NCI-H128 (cell line): ENCODE data around the gene SPANXN2.
"Not testable (repeated sequence)": the region's sequence is repeated elsewhere in the genome, so short reads cannot be mapped to it uniquely, and the experiment has no call there.

ENCODE experiments used
- DNase-seq: peaks from one replicate; lab custom pipeline; 2025; ENCODE audit not compliant: unreplicated experiment; lab: John Stamatoyannopoulos, UW

The SPANXN2 gene, protein sequence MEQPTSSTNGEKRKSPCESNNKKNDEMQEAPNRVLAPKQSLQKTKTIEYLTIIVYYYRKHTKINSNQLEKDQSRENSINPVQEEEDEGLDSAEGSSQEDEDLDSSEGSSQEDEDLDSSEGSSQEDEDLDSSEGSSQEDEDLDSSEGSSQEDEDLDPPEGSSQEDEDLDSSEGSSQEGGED

DNA sequence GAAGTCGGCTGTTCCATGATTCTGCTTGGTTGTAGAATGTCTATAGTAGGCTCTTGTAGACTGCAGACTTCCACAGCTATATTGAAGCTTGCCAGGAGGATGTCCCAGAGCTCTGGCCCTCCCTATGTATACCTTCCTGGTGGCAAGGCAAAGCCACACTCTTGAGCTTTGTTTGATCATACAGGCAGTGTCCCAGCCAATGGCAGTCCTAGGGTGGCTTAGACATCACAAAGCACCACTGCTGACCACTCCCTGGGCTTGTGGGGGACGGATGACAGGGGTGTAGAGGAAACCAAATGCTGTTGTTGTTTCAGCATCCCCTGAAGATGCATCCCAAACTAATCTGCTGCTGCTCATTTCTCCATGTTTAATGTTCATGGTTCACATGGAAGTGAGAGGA is at the start of gene SPANXN2:
Gene SPANXN2, minus strand, starts transcription at position 101 of the 400 bp plus-strand sequence. Its CDS starts 84 bp downstream, at position 17.
- DNase-seq: not testable (repeated sequence)

DNA sequence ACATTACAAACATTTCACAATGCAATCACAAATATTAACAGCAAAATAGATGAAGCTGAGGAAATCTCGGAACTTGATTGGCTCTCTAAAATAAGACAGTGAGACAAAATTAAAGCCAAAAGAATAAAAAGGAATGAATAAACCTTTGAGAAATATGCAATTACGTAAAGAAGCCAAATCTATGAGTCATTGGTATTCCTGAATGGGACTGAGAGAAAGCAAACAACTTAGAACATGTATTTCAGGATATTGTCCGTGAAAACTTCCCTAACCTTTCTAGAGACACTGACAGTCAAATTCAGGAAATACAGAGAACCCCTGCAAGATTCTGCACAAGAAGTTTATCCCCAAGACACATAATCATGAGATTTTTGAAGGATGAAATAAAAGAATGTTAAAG is 48.4 kb upstream of the SPANXN2 start:
- no peak for DNase-seq

DNA sequence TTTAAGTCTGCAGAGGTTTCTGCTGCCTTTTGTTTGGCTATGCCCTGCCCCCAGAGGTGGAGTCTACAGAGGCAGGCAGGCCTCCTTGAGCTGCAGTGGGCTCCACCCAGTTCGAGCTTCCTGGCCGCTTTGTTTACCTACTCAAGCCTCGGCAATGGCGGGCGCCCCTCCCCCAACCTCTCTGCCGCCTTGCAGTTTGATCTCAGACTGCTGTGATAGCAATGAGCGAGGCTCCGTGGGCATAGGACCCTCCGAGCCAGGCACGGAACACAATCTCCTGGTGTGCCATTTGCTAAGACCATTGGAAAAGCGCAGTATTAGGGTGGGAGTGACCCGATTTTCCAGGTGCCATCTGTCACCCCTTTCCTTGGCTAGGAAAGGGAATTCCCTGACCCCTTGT is 47.2 kb upstream of the SPANXN2 start:
- not testable (repeated sequence) for DNase-seq

DNA sequence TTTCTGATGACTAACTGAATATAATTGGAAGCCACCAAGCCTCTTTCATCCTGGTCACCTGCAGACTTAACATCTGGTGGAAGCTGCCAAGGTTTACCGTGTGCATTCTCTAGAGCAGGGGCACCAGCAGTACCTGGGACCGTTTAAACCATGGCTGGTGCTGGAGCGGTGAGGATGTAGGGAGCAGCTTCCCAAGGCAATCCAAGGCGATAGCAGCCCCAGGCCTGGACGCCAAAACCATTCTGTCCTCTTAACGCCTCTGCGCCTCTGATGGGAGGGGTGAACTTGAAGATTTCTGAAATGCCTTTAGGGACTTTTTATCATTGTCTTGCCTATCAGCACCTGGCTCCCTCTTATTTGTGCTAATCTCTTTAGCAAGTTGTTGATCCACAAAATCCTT is 37.3 kb upstream of the SPANXN2 start:
- no peak for DNase-seq

DNA sequence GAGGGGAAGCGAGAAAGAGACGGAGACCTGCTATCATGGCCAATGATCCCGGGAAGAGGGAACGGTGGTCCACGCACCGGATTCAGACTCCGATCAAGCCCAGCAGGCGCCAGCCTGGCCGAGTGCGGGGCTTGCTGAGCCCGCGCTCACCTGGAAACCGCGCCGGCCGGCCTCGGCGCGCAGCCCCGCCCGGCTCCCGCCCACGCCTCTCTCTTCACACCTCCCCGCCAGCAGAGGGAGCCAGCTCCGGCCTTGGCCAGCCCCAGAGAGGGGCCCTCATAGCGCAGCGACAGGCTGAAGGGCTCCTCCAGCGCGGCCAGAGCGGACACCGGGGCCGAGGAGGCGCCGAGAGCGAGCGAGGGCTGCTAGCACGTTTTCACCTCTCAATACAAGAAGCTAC is 36.8 kb upstream of the SPANXN2 start:
- DNase-seq: no peak

DNA sequence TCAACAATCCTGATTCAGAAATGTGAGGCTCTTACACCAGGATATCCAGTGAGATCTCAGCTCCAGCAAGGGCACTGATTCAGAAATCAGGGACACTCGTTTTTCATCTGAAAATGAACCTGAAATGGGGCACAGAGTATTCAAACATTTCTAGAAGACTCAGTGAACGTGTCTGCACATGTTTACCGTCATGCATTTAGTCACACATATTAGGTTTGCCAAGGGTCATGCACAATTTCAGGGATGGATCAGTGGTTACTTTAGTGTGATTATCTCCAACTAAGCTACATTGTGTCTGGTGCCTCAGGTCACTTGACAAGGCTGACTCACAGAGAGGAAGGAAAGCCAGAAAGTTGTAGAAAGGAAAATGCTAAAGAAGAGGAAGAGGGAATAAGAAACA is 33.6 kb upstream of the SPANXN2 start:
- DNase-seq: no peak

DNA sequence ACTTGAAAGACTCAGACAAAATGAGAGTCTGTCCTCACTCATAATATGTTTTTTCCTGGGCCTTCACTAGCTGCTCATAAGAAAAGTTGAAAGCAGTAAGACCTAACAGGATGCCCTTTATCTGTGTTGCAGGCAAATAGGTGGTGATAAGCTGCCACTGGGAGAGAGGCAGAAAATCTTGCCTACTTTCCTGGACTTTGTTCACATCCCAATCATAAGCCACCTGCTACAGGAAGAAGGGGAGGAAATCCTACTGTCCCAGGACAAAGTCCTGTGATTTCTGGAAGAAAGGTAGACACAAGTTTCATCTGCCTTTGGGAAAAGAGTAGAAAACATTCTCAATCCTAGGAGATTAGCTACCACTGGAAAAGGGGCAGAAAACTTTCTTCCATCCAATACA is 13.3 kb upstream of the SPANXN2 start:
- DNase-seq: no peak

DNA sequence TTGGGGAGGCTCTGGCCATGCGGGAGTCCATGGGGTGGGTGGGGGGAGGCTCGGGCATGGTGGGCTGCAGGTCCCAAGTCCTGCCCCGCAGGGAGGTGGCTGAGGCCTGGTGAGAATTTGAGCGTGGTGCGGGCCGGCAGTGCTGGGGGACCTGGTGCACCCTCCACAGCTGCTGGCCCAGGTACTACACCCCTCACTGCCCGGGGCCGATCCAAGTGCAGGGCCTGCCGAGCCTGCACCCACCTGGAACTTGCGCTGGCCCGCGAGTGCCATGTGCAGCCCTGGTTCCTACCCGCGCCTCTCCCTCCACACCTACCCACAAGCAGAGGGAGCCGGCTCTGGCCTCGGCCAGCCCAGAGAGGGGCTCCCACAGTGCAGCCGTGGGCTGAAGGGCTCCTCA is 5.7 kb upstream of the SPANXN2 start:
- no peak for DNase-seq

DNA sequence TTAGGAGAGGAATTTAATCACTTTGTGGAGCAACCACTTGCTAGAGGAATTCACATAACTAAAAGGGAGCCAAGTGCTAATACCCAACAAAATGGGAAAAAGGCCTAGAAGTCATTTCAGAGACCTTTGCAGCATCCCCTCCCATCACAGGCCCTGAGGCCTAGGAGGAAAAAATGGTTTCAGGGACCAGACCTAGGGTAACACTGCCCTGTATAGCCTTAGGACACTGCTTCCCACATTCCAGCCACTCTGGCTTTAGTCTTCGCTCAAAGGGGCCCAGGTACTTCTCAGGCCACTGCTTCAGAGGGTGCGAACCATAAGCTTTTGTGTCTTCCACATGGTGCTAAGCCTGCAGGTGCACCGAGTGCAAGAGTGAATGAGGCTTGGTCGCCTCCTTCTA is 19.1 kb downstream of the SPANXN2 start:
- no peak for DNase-seq

DNA sequence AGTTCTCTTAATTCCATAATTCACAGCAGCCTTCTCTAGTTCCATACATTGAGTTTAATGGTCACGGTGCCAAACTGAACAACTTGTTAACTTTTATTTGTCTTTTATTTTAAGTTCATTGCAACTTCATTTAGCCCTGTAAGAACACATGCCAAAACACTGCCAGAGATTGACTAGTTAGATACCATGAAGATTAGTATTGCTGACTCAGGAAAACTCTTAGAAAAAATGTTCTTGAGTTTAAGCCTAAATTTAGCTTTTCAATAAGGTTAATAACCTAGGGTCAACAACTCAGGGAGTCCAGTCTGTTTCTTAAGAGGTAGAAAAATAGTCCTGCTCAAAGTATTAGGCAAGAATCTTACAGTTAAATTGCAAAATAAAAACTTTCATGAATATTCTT is 25.7 kb downstream of the SPANXN2 start:
- no peak for DNase-seq

DNA sequence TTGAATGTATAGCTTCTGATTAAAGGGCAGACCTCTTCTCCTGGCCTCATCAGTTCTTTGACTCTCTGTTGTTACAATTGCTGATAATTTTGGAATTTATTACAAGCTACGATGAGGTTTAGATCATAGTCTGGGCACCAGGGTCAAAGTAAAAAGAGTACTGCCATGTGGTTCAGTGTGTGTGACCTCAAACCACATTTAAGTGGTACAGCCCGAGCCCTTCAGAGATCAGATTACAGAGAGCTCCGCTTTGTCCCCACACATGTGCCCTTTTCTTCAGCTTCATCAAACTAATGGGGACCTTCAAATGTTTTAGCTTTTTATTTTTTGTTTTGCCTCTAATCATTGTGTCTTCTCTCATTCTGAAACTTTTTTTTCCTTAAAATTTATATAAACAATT is 37.1 kb downstream of the SPANXN2 start:
- no peak for DNase-seq

DNA sequence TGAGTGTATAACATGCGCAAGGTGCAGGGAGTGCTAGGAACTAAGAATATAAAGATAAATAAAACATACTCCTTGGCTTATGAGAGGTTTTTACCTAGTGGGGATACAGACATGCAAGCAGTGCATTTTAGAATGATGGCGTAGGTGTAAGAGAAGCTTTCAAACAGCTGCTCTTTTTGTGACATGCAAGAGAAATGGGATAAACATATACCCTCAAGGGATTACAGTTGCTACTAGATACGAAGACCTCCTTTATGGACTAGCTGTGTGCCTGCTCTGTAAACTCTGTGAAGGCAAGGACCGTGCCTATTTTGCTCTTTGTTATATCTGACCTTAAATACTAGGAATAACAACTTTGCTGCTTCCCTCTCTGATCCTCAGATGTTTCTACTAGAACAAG is 45.6 kb downstream of the SPANXN2 start:
- no peak for DNase-seq

DNA sequence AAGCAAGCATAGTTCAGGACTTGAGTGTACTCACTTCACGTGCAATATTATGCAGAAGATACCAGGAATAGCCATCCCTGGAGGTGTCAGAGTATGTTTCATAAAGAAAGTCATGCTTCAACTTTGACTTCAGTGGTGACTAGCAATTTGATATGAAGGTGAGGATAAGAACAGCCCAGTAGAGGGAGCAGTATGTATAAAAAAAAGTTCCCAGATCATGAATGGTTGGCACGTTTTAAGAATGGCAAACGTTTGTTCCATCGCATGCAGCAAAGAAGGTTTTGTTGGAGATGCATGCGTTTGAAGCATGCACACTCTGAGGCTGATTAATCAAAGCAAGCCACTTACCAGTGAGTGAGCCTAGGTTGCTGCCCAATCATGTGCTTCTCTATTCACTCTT is 51.2 kb downstream of the SPANXN2 start:
- no peak for DNase-seq

DNA sequence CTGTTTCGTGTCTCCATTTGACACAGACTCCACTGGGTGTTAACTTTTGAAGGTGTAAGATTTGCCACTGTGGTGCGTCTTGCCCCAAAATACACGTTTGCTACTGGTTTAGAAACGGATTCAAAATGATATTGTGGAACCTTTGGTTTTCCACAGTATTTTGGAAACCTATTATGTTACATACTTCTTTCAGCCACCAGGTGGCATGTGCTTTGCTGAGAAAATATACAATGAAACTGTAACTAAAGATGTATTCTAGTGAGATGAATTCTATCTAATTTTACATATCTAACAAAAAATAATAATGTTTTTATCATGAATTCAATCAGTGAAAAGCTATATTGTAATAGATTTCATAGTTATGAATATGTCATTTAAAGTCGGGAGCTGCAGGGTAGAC is 56.2 kb downstream of the SPANXN2 start:
- DNase-seq: no peak

DNA sequence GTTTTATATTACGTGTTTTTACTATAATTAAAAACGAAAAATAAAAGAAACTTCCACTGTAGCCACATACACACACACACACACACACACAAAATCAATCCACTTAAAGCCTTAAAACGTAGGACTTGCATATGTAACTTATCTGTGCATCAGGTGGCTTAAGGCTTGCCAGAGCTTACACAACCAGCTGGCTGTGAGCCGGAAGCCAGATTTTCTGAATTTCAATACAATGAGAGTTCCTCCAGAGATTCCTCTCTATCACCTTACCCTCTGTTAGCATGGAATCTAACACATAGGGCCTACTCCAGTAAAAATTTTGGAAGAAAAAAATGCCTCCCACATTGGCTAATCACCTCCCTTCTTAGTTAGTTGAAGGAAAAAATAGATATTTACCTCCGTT is 56.8 kb downstream of the SPANXN2 start:
- DNase-seq: no peak
